GM18526 (cell line): ENCODE results near the gene XDH.

Source experiments
- POLR2A ChIP-seq: IDR thresholded peaks from 3 replicates; pipeline ENCODE4 v1.6.1; 2011; ENCODE audit not compliant: insufficient read length; ENCODE audit errors: extremely low read depth

Gene XDH

DNA sequence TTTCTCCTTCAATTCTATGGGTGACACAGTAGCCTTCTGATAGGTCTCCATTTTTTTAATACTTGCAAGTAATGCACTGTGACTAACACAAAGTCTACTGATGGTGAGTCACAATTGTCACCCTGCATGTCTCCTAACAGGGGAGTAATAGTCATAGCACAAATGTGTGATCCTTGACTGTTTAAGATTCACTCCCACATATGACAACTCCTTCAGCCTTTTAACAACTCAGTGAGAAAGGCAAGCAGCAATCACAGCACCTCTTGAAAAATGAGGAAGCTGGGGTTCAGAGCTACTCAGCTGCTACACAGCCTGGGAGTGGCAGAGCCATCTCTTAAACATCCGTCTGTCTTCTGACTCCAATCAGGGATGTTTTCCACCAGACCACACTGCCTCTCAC is 116.8 kb downstream of the XDH start:
- TF ChIP-seq POLR2A: no peak

- no peak for TF ChIP-seq POLR2A
Observed at GRCh38 chr2:31296641-31297287, 117.8 kb downstream of the XDH start.

DNA sequence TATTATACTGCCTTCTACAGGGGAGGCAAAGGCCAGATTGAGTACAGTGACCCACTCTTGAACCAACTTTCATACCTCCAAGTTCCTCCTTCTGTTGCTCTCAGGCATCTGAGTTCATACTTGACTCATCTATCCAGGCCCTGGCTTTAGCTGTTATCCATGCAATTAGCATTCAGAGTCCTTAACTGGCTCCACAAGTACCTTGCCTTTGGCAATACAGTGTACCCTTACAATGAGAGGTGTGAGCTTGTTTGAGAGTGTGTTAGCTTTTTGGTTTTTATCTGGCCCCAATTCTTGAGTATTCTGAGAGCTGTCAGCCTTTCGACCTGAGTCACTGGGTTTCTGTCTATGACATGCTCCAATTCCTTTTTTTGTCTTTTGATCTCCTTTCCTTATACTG is 120.3 kb downstream of the XDH start:
- no peak for TF ChIP-seq POLR2A

GRCh38 chr2:31287654-31288053 is 126.9 kb downstream of the XDH start:
- TF ChIP-seq POLR2A: no peak

DNA sequence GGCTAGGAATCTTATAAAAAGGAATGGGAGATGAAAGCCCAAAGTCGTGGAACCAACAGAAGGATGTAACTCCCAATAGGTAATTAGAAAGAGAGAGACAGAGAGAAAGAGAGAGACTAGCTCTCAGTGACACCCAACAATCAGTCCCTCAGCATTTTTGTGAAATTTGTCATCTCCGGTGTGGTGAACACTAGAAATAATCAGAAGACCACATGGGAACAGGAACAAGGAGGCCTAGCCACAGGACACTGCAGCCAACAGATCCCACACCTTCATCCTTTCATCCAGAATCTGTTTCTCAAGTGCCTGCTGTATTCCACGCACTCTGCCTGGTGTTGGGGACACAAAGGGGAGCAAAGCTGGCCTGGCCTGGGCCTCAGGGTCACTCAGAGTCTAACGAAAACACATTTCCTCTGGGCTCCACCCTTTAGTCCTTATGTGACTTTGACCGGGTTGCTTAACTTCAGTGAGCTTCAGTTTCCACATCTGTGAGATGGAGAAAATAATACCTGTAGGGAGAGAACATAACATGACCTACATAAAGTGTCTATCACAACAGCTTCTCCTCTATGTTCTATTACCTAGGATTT is 127.5 kb downstream of the XDH start:
- TF ChIP-seq POLR2A: no peak

GRCh38 chr2:31286230-31286629 is 128.3 kb downstream of the XDH start:
- TF ChIP-seq POLR2A: no peak
